SU-DHL-6 (cell line): ENCODE data around the gene KRT14.

Experiments used
- EZH2phosphoT487 ChIP-seq: fragments of 200-600 bp; sonication (generic), shearing (Covaris generic); conservative IDR thresholded peaks from 2 replicates; pipeline ENCODE4 v1.6.1; 2018; ENCODE audit warnings: mild to moderate bottlenecking, antibody characterized with exemption, low read length, moderate library complexity, mixed read lengths
- TF ChIP-seq, protein P1 (sequence below): fragments of 200-600 bp; sonication (generic); IDR thresholded peaks from one replicate; pipeline ENCODE4 v1.5.1; 2017; ENCODE audit warnings: antibody characterized with exemption, mild to moderate bottlenecking, low read length, moderate library complexity; ENCODE audit not compliant: insufficient read depth, poor library complexity, severe bottlenecking

- TF ChIP-seq, protein P1, sequence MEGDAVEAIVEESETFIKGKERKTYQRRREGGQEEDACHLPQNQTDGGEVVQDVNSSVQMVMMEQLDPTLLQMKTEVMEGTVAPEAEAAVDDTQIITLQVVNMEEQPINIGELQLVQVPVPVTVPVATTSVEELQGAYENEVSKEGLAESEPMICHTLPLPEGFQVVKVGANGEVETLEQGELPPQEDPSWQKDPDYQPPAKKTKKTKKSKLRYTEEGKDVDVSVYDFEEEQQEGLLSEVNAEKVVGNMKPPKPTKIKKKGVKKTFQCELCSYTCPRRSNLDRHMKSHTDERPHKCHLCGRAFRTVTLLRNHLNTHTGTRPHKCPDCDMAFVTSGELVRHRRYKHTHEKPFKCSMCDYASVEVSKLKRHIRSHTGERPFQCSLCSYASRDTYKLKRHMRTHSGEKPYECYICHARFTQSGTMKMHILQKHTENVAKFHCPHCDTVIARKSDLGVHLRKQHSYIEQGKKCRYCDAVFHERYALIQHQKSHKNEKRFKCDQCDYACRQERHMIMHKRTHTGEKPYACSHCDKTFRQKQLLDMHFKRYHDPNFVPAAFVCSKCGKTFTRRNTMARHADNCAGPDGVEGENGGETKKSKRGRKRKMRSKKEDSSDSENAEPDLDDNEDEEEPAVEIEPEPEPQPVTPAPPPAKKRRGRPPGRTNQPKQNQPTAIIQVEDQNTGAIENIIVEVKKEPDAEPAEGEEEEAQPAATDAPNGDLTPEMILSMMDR, result no peak
- no peak for TF ChIP-seq EZH2phosphoT487
These were observed 44.6 kb upstream of the KRT14 start for GRCh38 chr17:41631025-41631897.
